IMR-90 (cell line): ENCODE data around the gene SEC24B. TPM values are rescaled to one million over a fixed set of nuclear protein-coding genes. Genes with fewer than 3 reads are reported as not detected.

Experiments used
- ATAC-seq: fragments of 200-7000 bp; cut with Tn5 transposase; 2 replicates; pipeline ENCODE4 v1.9.1; 2020; ENCODE audit warnings: low read depth, mild to moderate bottlenecking, moderate library complexity
- BruUV-seq: library from RNA; stranded (reverse); fragments of 400-500 nt; replicated peaks from 2 replicates; lab custom pipeline; 2021; lab: Mats Ljungman, UMichigan
- CTCF ChIA-PET: fragments of 300-600 bp; formaldehyde crosslinking; extraction: SDS; loops from one replicate; lab custom pipeline; 2021; ENCODE audit warnings: antibody characterized with exemption; lab: Yijun Ruan, JAX
- POLR2A ChIA-PET: fragments of 300-600 bp; sonication (Branson Sonifier 250); formaldehyde crosslinking; loops from one replicate; lab custom pipeline; 2022; ENCODE audit warnings: antibody characterized with exemption; ENCODE audit not compliant: unreplicated experiment; lab: Charles Lee
- DNase-seq: peaks from one replicate; pipeline ENCODE4 v3.0.0; 2013
- H2AFZ ChIP-seq: replicated peaks from 2 replicates; pipeline ENCODE3; 2013; ENCODE audit warnings: low read length, mild to moderate bottlenecking; ENCODE audit not compliant: poor library complexity
- H2AK5ac ChIP-seq: 2 replicates; pipeline ENCODE4 v1.6.1; 2013; ENCODE audit warnings: low read depth, low read length, inconsistent platforms
- H2AK9ac ChIP-seq: replicated peaks from 2 replicates; pipeline ENCODE3; 2013; ENCODE audit warnings: mild to moderate bottlenecking, low read depth, low read length, moderate library complexity; ENCODE audit not compliant: poor library complexity
- H2BK120ac ChIP-seq: 2 replicates; pipeline ENCODE4 v1.6.1; 2013; ENCODE audit warnings: low read depth, low read length, inconsistent platforms
- H2BK15ac ChIP-seq: 3 replicates; pipeline ENCODE4 v1.6.1; 2013; ENCODE audit warnings: low read depth, low read length, inconsistent platforms
- H2BK20ac ChIP-seq: 2 replicates; pipeline ENCODE4 v1.6.1; 2013; ENCODE audit warnings: low read depth, mild to moderate bottlenecking, inconsistent platforms, low read length, moderate library complexity
- H2BK5ac ChIP-seq: 2 replicates; pipeline ENCODE4 v1.6.1; 2013; ENCODE audit warnings: mild to moderate bottlenecking, low read depth, low read length, inconsistent platforms; ENCODE audit not compliant: poor library complexity, severe bottlenecking
- H3K14ac ChIP-seq: replicated peaks from 2 replicates; pipeline ENCODE4 v1.6.1; 2013; ENCODE audit warnings: low read depth, low read length, inconsistent platforms
- H3K18ac ChIP-seq: 2 replicates; pipeline ENCODE4 v1.6.1; 2013; ENCODE audit warnings: low read depth, low read length, control low read depth
- H3K23ac ChIP-seq: 2 replicates; pipeline ENCODE4 v1.6.1; 2013; ENCODE audit warnings: low read depth, low read length, inconsistent platforms
- H3K27ac ChIP-seq: 2 replicates; pipeline ENCODE4 v1.5.1; 2013; ENCODE audit warnings: mild to moderate bottlenecking, control low read depth, low read length; ENCODE audit not compliant: insufficient read depth
- H3K27me3 ChIP-seq: 2 replicates; pipeline ENCODE4 v1.6.1; 2013; ENCODE audit warnings: low read length; ENCODE audit not compliant: control insufficient read depth, insufficient read depth
- H3K36me3 ChIP-seq: 2 replicates; pipeline ENCODE4 v1.6.1; 2013; ENCODE audit warnings: low read length, mixed read lengths; ENCODE audit not compliant: control insufficient read depth, insufficient read depth
- H3K4ac ChIP-seq: 2 replicates; pipeline ENCODE4 v1.6.1; 2013; ENCODE audit warnings: low read depth, low read length, inconsistent platforms
- H3K4me1 ChIP-seq: 2 replicates; pipeline ENCODE4 v1.6.1; 2013; ENCODE audit warnings: low read length, mixed read lengths; ENCODE audit not compliant: control insufficient read depth, insufficient read depth
- H3K4me2 ChIP-seq: 2 replicates; pipeline ENCODE4 v1.6.1; 2013; ENCODE audit warnings: low read depth, mild to moderate bottlenecking, control low read depth, low read length, moderate library complexity
- H3K4me3 ChIP-seq: 2 replicates; pipeline ENCODE4 v1.5.1; 2013; ENCODE audit warnings: low read depth, mild to moderate bottlenecking, control low read depth, low read length, moderate library complexity; ENCODE audit not compliant: insufficient read depth
- H3K56ac ChIP-seq: 2 replicates; pipeline ENCODE4 v1.6.1; 2013; ENCODE audit warnings: low read length, inconsistent platforms; ENCODE audit not compliant: insufficient read depth; ENCODE audit errors: extremely low read depth
- H3K79me1 ChIP-seq, 2 experiments: 2 replicates each; pipeline ENCODE4 v1.6.1; 2013; ENCODE audit warnings: low read length in 2 of 2, inconsistent platforms in 1 of 2, low read depth in 1 of 2
- H3K9ac ChIP-seq: 2 replicates; pipeline ENCODE4 v1.6.1; 2013; ENCODE audit warnings: low read depth, low read length, control low read depth
- H3K9me1 ChIP-seq: 2 replicates; pipeline ENCODE4 v1.6.1; 2013; ENCODE audit warnings: low read length, inconsistent platforms; ENCODE audit not compliant: insufficient read depth
- H3K9me3 ChIP-seq: 2 replicates; pipeline ENCODE4 v1.6.1; 2013; ENCODE audit warnings: low read length; ENCODE audit not compliant: control insufficient read depth, insufficient read depth
- H4K20me1 ChIP-seq: 2 replicates; pipeline ENCODE4 v1.6.1; 2013; ENCODE audit warnings: low read length, inconsistent platforms; ENCODE audit not compliant: insufficient read depth
- H4K5ac ChIP-seq: 2 replicates; pipeline ENCODE4 v1.6.1; 2013; ENCODE audit warnings: mild to moderate bottlenecking, low read depth, low read length, control low read depth
- H4K8ac ChIP-seq, 2 experiments: 2 replicates each; pipeline ENCODE4 v1.6.1; 2013; ENCODE audit warnings: low read depth in 2 of 2, low read length in 2 of 2, control low read depth in 1 of 2, inconsistent platforms in 1 of 2
- H4K91ac ChIP-seq: 2 replicates; pipeline ENCODE4 v1.6.1; 2013; ENCODE audit warnings: low read depth, low read length, inconsistent platforms; ENCODE audit not compliant: insufficient read depth
- BHLHE40 ChIP-seq: fragments of 150-350 bp; IDR thresholded peaks from 2 replicates; pipeline ENCODE4 v1.6.1; 2016; ENCODE audit warnings: mild to moderate bottlenecking, low read depth, low read length
- CEBPB ChIP-seq: IDR thresholded peaks from 2 replicates; pipeline ENCODE4 v1.6.1; 2012; ENCODE audit warnings: low read depth, low read length, improper control_type of control experiment
- CHD1 ChIP-seq: IDR thresholded peaks from 2 replicates; pipeline ENCODE4 v1.6.1; 2012; ENCODE audit warnings: low read depth, low read length, improper control_type of control experiment
- FOS ChIP-seq: fragments of 150-350 bp; IDR thresholded peaks from 2 replicates; pipeline ENCODE4 v1.6.1; 2016; ENCODE audit warnings: low read depth, low read length
- MAFK ChIP-seq: IDR thresholded peaks from 2 replicates; pipeline ENCODE4 v1.6.1; 2012; ENCODE audit warnings: low read depth, low read length, improper control_type of control experiment
- MAZ ChIP-seq: IDR thresholded peaks from 2 replicates; pipeline ENCODE4 v1.6.1; 2012; ENCODE audit warnings: low read depth, mild to moderate bottlenecking, low read length, improper control_type of control experiment, moderate library complexity, borderline replicate concordance
- MXI1 ChIP-seq: IDR thresholded peaks from 2 replicates; pipeline ENCODE4 v1.6.1; 2012; ENCODE audit warnings: low read depth, mild to moderate bottlenecking, low read length, moderate library complexity, borderline replicate concordance
- NFE2L2 ChIP-seq: fragments of 150-350 bp; IDR thresholded peaks from 2 replicates; pipeline ENCODE4 v1.6.1; 2016; ENCODE audit warnings: low read depth, mild to moderate bottlenecking, low read length
- POLR2A ChIP-seq: IDR thresholded peaks from 2 replicates; pipeline ENCODE4 v1.6.1; 2012; ENCODE audit warnings: mild to moderate bottlenecking, low read depth, low read length
- RAD21 ChIP-seq: IDR thresholded peaks from 2 replicates; pipeline ENCODE4 v1.6.1; 2012; ENCODE audit warnings: low read length, improper control_type of control experiment
- RCOR1 ChIP-seq: IDR thresholded peaks from 2 replicates; pipeline ENCODE4 v1.6.1; 2012; ENCODE audit warnings: mild to moderate bottlenecking, low read length, improper control_type of control experiment; ENCODE audit not compliant: insufficient replicate concordance
- RFX5 ChIP-seq: IDR thresholded peaks from 2 replicates; pipeline ENCODE4 v1.8.0; 2012; ENCODE audit warnings: low read depth, mild to moderate bottlenecking, low read length, moderate library complexity
- SMC3 ChIP-seq: fragments of 150-350 bp; IDR thresholded peaks from 2 replicates; pipeline ENCODE4 v1.6.1; 2016; ENCODE audit warnings: low read depth, mild to moderate bottlenecking, antibody characterized with exemption, low read length, moderate library complexity
- WGBS, 2 experiments: methylation state at CpG; one replicate each; pipeline versions ENCODE4 v1.1.5 to v1.1.7; 2013; ENCODE audit warnings: missing lambda C conversion rate in 2 of 2; ENCODE audit not compliant: insufficient read length in 1 of 2; ENCODE audit errors: extremely low coverage in 2 of 2; 5-methylcytosine and 5-hydroxymethylcytosine counted together
- dilution Hi-C: fragments of 300-500 bp; cut with HindIII; formaldehyde crosslinking; loops from one replicate; pipeline ENCODE4 v1.14.3; 2018; ENCODE audit warnings: low sequenced_read_pairs; ENCODE audit not compliant: unreplicated experiment
- in situ Hi-C: fragments of 300-500 bp; cut with MboI; formaldehyde crosslinking; loops from 3 replicates; pipeline ENCODE4 v1.14.3; 2019; ENCODE audit warnings: low sequenced_read_pairs, inconsistent platforms, mixed read lengths
- intact Hi-C: fragments of 100-400 bp; cut with micrococcal nuclease; formaldehyde crosslinking; loops from 2 replicates; pipeline ENCODE4 v1.10.0; 2022
- polyA plus RNA-seq, 3 experiments: library from polyadenylated mRNA; depleted of rRNA; stranded (reverse); fragments of >200 nt; gene quantifications; 2 replicates each; pipeline ENCODE4 v1.2.3, GENCODE V29; 2012; ENCODE audit warnings: low replicate concordance in 1 of 3
- total RNA-seq: library from RNA; depleted of rRNA; stranded (reverse); fragments of >200 nt; gene quantifications from 2 replicates; pipeline ENCODE4 v1.2.3, GENCODE V29; 2012
- TF ChIP-seq, protein P1 (sequence below): fragments of 150-350 bp; IDR thresholded peaks from 2 replicates; pipeline ENCODE4 v1.6.1; 2016; ENCODE audit warnings: low read depth, mild to moderate bottlenecking, low read length, moderate library complexity, borderline replicate concordance
- TF ChIP-seq, protein P2 (sequence below): conservative IDR thresholded peaks from 2 replicates; pipeline ENCODE4 v1.5.1; 2012; ENCODE audit warnings: mild to moderate bottlenecking, low read depth, low read length, improper control_type of control experiment
- TF ChIP-seq, protein P3 (sequence below): fragments of 150-350 bp; IDR thresholded peaks from 2 replicates; pipeline ENCODE4 v1.6.1; 2017; ENCODE audit warnings: mild to moderate bottlenecking, antibody characterized with exemption, low read length, low read depth

SEC24B gene
- total and polyA plus RNA-seq, 2 of the 4 experiments (the other 2 are of a cell fraction): 19.0 to 27.4 TPM

DNA sequence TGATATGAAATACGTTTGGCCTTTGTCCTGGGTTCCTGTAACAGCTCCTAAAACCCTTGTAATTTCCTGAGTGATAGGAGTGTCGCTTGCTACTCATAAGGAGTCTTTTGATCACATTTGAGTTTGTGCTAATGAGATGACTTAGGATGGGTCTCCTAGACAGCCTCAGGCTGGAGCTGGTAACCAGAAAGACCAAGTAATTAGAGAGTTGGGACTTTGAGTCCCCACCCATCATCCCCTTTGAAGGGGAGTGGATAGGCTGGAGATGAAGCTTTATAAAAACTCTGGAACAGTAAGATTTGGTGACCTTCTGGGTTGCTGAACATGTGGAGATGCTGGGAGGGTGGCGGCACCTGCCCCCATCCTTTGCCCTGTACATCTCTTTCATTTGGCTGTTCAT, 2.9 kb downstream of the SEC24B start:
- peaks cover 72% of the 10 kb centered on the region for H4K20me1 ChIP-seq
- in situ Hi-C loops: loop anchor here (10.0 kb wide), 1 partner anchor 288 kb away; no protein-coding TSS in a partner anchor
- ATAC-seq (no peak), DNase-seq (no peak)
- dilution Hi-C loops: no loop called here
- TF ChIP-seq, protein P1, sequence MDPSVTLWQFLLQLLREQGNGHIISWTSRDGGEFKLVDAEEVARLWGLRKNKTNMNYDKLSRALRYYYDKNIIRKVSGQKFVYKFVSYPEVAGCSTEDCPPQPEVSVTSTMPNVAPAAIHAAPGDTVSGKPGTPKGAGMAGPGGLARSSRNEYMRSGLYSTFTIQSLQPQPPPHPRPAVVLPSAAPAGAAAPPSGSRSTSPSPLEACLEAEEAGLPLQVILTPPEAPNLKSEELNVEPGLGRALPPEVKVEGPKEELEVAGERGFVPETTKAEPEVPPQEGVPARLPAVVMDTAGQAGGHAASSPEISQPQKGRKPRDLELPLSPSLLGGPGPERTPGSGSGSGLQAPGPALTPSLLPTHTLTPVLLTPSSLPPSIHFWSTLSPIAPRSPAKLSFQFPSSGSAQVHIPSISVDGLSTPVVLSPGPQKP: no peak
- TF ChIP-seq RCOR1: no peak
- no peak for TF ChIP-seq BHLHE40
- TF ChIP-seq NFE2L2: no peak
- TF ChIP-seq MXI1: no peak
- TF ChIP-seq RFX5: no peak
- TF ChIP-seq MAZ: no peak
- TF ChIP-seq MAFK: no peak
- no peak for TF ChIP-seq POLR2A
- no peak for TF ChIP-seq CEBPB
- no peak for TF ChIP-seq SMC3
- TF ChIP-seq, protein P2, sequence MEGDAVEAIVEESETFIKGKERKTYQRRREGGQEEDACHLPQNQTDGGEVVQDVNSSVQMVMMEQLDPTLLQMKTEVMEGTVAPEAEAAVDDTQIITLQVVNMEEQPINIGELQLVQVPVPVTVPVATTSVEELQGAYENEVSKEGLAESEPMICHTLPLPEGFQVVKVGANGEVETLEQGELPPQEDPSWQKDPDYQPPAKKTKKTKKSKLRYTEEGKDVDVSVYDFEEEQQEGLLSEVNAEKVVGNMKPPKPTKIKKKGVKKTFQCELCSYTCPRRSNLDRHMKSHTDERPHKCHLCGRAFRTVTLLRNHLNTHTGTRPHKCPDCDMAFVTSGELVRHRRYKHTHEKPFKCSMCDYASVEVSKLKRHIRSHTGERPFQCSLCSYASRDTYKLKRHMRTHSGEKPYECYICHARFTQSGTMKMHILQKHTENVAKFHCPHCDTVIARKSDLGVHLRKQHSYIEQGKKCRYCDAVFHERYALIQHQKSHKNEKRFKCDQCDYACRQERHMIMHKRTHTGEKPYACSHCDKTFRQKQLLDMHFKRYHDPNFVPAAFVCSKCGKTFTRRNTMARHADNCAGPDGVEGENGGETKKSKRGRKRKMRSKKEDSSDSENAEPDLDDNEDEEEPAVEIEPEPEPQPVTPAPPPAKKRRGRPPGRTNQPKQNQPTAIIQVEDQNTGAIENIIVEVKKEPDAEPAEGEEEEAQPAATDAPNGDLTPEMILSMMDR: no peak
- TF ChIP-seq FOS: no peak
- no peak for TF ChIP-seq CHD1
- TF ChIP-seq, protein P3, sequence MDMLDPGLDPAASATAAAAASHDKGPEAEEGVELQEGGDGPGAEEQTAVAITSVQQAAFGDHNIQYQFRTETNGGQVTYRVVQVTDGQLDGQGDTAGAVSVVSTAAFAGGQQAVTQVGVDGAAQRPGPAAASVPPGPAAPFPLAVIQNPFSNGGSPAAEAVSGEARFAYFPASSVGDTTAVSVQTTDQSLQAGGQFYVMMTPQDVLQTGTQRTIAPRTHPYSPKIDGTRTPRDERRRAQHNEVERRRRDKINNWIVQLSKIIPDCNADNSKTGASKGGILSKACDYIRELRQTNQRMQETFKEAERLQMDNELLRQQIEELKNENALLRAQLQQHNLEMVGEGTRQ: no peak
- no peak for TF ChIP-seq RAD21
- H2AK9ac ChIP-seq: no peak overlapping the region
- intact Hi-C loops: no loop called here
- no peak overlapping the region for H2AK5ac ChIP-seq
- H3K36me3 ChIP-seq: no peaks in the 10 kb centered on the region
- BruUV-seq: no TSS peak
- H3K4me2 ChIP-seq: no peak overlapping the region
- ChIA-PET POLR2A (no interaction called here), CTCF (no interaction called here)
- H3K4me1 ChIP-seq: peaks cover 4% of the 10 kb centered on the region
- no CpG with 5 or more reads among the region's 3 CpGs for WGBS, 2 experiments
- no peaks in the 10 kb centered on the region for H3K9me3 ChIP-seq
- H3K27ac ChIP-seq: no peak overlapping the region
- no peak overlapping the region for H2AFZ ChIP-seq
- no peak overlapping the region for H3K4ac ChIP-seq
- H3K14ac ChIP-seq: no peak overlapping the region
- H4K91ac ChIP-seq: no peak overlapping the region
- no peak overlapping the region for H4K8ac ChIP-seq
- H2BK15ac ChIP-seq: no peak overlapping the region
- H3K9me1 ChIP-seq: peaks cover 13% of the 10 kb centered on the region
- H3K23ac ChIP-seq: peak overlapping the region; percentile 35; the same call in 1 of the 2 replicates
- no peak overlapping the region for H2BK120ac ChIP-seq
- H3K18ac ChIP-seq: no peak overlapping the region
- H4K5ac ChIP-seq: no peak overlapping the region
- no peak overlapping the region for H3K9ac ChIP-seq
- H2BK5ac ChIP-seq: no peak overlapping the region
- H3K27me3 ChIP-seq: no peaks in the 10 kb centered on the region
- H3K56ac ChIP-seq: no peak overlapping the region
- no peak overlapping the region for H3K4me3 ChIP-seq
- H3K79me1 ChIP-seq: peaks cover 3 to 50% of the 10 kb centered on the region in 2 experiments; a peak in 2 of 4 replicates
- no peak overlapping the region for H2BK20ac ChIP-seq
